Activated CD4-positive, CD25-positive, alpha-beta regulatory T cell treated with anti-CD3 and anti-CD28 coated beads, Interleukin-2, amount 50 U/mL, for 72 hours (primary cell): Measurements from ENCODE around the gene BAAT.
"Not testable (repeated sequence)": the region's sequence is repeated elsewhere in the genome, so short reads cannot be mapped to it uniquely, and the experiment has no call there.

Source experiments
- DNase-seq: peaks from one replicate; pipeline ENCODE4 v3.0.0; 2021

BAAT gene

DNA sequence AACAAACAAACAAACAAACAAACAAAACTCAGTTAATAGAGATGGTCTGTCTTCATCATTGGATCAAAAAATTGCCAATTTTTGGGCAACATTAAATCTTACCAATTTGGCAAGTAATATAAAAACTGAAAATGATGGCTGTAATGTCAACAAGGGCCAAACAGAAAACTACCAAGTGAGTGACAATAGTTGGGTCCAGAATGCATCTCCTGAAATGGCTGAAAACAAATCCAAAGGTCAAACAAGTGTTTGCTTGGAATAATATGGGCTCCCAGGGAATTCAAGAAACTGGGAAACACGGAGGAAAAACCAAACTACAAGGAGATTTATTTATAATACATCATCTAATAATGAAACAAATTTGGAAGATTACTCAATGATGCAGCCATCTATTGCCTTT, 25.1 kb downstream of the BAAT start:
- DNase-seq, result no peak

DNA sequence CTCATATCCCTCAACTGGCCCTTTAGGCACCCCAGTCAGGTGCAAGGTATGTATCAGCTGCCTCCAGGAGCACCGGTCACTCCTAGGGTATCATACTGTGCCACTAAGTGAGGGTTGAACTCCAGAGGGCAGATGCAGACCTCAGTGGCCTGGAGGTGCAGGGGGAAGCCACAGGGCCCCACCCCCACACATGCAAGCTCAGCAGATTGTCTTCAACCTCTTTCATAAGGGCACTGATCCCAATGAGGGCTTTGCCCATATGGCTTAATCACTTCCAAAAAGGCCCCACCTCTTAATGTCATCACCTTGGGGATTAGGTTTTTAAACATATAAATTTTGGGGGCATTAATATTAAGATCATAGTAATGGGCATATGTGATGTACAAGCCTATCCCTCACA, 28.2 kb downstream of the BAAT start:
- DNase-seq, result no peak

DNA sequence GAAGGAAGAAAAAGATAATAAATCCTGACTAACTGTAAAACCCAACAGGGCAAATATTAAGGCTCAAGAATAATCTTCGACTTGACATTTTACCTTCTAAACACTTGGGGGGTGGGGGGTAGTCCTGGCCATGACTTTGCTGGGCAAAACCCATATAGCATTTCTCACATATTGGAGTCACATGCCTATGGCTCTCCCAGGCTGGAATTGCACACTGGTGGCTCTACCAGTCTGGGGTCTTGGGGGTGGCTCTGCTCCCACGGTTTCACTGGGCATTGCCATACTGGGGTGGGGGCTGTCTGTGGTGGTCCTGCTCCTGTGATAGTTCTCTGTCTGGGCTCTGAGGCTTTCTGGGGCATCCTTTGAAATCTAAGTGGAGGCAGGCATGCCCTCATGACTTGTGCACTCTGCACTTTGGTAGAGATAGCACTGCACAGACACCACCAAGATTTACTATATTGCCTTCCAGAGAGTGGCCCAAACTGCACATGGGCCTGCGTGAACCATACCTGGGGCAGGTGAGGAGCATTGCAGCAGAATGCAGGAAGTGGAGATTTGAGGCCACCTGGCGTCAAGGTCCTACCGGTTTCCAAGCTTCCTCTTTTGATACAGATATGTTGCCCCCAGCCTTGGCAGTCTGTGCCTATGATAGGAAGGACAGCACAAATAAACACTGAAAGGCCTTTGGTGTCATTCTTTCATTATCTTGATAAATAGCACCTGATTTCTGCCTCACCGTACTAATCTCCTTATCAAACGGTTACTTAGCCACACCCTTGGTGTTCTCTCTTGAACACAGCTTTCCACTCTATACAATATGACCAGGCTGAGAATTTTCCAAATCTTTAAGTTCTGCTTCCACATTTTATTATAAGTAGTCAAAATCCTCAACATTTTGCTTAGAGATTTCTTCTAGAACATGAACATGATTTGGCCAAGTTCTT, 29.8 kb downstream of the BAAT start:
- no peak for DNase-seq

DNA sequence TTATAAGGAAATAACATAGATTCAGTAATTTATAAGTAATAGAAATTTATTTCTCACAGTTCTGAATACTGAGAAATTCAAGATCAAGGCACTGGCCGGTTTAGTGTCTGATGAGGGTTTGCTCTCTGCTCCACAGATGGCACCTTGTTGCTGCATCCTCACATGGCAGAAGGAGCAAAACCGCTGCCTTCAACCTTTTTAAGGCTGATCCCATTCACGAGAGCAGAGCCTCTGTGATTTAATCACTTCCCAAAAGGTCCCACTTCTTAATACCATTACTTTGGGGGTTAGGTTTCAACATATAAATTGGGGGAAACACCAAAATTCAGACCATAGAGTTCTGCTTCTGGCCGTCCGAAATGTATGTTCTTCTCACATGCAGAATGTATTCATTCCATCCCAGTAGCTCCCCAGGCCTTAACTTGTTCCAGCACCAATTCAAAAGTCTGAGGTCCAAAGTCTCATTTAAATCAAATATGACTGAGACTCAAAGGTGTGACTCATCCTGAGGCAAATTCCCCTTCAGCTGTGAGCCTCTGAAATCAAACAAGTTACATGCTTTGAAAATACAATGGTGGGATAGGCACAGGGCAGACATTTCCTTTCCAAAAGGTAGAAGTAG, 30.6 kb downstream of the BAAT start:
- DNase-seq, result no peak

DNA sequence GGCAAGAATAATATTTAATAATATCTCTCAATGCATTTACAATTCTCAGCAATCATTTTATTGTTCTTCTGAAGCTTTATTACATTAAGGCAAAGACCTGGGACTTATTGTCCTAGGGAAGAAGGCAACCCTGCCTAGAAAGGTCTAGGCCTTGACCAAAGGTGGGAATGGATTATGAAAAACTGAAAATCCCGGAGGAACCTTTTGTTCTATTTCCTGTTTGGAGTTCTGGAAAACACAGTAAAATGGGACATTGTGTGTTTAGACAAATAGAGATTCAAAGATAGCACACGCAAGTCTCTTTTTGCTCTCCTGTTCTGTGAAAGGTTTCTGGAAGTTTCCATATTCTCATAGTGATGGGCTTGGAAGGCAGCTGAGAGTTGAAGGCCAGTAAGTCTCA, 31.1 kb downstream of the BAAT start:
- DNase-seq, result no peak

DNA sequence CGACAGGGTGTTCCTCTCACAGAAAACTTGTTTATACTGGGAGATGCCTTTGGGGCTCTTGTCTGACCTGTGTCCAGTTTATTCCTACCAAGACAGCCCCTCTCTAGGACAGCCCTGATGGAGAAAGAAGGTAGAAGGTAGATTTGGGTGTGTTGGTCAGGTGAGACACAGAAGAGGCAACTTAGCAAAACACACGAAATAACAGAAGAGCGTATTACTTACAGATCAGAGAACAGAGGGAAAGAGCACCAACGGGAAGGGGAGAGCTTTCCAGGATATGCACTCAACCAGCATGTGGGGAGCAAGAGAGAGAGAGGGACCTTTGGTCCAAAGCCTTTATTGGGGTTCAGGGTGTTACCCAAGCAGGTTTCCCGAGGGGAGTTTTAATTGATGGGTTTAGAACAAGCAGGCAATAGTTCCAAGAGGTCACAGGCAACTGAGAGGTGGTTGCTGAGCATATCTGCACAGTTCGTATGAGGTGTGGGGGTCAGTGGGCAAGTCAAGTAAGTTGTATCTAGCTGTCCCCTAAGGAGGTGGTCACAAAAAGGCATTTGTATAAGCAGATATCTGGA, 31.8 kb downstream of the BAAT start:
- no peak for DNase-seq

DNA sequence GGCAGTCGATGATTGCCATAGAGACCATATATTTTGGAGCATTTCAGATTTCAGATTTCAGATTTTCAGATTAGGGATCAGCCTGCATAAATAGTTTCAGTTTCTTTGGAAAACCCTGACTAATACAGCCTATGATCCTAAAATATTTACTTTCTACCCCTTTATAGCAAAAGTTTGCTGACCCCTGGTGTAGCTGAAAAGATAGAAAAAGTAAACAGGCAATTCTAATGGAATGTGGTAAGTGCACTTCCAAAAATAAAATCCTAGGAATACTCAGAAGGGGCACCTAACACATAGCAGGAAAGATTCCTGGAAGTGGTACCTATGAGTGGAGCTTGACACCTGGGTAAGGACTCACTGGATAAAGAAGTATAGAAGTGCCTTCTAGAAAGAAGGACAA, 34.5 kb downstream of the BAAT start:
- no peak for DNase-seq

DNA sequence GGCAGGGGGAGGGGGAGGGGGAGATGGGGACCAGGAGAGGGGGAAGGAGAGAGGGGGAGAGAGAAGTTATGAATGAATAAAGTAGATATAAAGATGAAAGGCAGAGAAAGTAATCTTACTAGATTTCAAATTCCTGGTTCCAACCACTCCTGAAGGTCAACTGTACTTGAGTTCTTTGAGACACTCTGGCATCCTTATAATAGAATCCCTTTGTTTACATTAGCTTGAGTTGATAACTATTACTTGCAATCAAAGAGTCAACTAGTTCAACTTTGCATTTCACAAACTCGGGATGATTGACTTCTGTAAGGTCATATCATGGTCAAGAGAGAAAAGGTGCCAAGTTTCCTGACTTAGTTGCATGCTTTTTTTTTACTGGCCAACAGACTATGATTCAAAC, 42.2 kb downstream of the BAAT start:
- DNase-seq, result no peak

DNA sequence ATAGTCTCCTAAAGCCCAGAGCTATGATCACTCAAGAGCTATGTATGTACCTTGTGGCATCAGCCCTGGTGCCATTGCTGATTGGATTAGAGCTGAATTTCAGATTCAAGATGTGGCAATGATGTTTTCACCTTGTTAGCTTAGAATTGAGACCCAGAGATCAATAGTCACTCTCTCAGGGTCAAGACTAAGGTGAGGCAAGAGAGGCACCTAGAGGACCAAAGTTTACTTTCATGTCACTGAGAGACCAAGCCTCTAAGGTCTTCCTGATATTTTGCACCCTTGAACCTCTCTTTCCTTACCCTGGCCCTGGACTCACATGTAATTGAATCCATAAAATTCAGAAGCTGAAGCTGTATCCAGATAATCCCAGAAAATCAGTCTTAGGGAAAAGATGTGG, 42.8 kb downstream of the BAAT start:
- DNase-seq, result no peak

DNA sequence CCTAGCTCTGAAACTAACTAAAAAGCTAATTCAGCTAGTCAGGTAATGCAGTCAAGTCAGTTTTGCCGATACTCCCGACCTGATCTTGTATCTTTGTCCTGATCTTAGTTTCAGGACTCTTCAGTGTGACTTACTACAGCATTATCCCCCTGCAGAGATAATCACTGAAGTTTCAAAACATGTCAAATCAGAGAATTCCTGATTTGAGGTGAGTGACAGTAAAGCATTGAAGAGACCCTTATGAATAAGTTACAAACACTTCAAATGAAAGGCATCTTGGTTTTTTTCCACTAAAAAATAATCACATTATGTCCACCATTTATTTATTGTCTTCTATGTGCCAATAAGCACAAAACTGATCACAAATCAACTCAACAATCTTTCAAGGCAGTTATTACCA, 47.6 kb downstream of the BAAT start:
- no peak for DNase-seq

DNA sequence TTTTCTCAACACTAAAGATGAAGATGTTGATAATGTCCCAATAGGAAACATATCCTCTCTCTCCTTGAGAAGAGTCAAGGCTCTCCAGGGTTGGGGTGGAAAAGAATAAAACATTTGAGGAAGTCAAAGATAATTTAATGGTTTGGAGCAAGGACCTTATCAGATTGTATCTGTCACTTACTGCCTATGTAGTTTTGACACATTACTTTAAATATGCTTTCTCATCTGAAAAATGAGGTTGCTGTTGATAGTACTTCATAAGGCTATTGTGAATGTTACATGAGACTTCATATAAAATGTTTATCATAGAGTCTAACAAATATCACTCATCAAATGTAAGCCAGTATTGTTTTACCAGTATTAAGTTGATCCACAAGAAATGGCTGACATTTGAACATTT, 48.7 kb downstream of the BAAT start:
- DNase-seq, result no peak

DNA sequence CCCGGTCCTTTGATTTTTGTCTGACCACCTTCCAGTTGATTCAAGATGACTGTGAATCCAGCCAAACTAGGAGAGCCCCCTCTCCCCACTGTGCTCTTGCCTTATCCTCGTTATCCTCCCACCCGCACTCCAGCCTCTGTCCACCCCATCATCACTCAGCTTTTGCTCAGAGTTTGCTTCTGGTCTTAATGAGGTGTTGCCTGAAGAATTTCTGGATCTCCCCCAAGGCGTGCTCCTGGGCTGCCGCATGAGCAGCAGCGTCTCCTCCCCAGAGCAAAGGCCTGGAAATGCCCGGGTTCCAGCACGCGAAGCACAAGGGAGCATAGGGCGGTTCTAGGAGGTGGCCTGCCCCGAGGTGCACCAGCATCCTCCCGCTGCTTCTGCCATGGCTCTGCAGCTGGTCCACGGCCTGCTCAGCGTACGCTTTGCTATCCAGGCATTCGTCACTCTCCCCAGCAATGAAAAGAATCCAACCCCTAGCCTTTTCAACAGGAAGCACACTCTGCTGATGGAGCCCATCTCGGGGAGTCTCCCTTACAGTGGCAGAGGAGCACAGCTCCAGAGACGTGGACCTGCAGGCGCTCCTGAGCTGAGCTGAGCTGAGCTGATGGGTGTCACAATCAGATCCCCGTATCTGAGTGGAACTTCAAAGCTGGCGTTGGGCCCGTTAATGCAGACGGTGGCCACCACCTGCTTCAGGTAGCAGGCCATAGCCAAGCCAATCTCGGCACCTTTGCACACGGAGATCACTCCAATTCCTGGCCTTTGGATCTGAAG, 50.7 kb downstream of the BAAT start:
- DNase-seq, result no peak

DNA sequence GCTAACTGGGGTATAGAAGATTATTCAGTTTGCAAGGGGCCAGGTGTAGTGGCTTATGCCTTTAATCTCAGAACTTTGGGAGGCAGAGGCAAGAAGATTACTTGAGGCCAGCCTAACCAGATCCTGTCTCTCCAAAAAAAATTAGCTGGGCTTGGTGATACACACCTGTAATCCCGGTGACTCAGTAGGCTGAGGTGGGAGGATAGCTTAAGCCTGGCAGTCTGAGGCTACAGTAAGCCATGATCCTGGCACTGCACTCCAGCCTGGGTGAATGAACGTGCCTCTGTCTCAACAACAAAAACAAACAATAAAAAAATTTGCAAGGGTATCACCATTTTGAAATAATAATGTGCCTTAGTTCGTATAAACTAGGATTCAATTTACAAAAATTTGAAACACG, 51.3 kb downstream of the BAAT start:
- DNase-seq, result no peak

DNA sequence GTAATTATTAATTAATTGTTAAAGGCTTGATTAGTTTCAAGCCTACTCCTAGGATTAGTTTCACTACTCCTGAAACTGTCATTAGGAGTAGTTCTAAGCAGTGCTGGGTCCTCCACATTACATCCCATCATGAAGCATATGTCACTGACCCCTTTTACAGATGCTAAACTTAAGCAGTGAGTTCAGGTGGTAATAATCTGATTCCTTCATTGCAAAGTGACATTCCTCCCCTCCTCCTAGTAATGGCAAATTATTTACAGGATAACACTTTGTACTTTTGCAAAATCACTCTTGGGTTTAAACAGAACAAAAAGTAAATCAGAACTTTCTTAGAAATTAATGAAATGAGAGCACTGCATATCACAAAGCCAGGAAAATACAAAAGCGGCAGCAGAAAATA, 52.4 kb downstream of the BAAT start:
- DNase-seq, result no peak

DNA sequence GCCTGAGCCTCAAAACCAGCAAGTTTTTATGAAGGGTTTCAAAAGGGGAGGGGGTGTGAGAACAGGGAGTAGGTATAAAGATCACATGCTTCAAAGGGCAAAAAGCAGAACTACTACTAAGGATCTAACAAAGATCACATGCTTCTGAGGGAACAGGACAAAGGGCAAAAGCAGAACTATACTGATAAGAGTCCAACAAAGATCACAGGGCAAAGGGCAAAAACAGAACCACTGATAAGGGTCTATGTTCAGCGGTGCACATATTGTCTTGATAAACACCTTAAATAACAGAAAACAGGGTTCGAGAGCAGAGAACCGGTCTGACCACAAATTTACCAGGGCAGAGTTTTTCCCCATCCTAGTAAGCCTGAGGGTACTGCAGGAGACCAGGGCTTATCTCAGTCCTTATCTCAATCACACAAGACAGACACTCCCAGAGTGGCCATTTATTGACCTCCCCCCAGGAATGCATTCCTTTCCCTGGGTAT, 57.3 kb downstream of the BAAT start:
- not testable (repeated sequence) for DNase-seq

DNA sequence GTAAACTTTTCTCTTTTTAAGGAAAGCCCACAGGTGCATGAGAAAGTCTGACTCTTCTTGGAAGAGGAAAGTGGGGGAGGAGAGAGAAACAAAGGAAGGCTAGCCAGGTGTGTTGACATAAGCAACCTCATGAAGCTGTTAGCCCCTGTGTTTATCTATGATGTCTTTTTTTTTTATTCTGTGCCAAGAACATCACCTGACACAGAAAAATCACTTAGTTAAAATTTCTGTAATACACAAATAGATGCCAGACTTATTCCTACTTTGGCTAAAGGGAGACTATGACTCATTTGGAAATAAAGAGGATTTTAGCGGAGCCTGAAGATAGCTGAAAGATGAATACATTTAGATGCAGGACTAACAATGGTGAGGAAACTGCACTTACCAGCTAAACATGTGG, 58.3 kb downstream of the BAAT start:
- no peak for DNase-seq

DNA sequence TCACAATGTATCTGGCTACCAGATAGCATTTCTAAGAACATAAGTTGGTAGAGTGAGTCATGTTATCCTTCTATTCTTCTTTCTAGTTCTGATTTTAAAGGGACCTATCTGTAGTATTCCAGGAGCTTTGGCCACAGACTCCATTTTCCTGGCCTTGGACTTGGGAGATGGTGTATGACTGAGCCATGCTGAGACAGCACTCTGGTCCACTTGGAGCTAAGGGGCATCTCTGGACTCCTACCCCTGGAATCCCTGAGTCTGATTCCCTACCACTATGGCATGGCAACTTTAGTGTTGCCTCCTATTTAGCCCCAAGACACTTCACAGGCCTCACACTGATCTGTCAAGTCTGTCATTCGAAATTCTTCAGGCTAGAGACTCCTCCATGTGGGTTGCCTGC, 58.8 kb downstream of the BAAT start:
- no peak for DNase-seq

DNA sequence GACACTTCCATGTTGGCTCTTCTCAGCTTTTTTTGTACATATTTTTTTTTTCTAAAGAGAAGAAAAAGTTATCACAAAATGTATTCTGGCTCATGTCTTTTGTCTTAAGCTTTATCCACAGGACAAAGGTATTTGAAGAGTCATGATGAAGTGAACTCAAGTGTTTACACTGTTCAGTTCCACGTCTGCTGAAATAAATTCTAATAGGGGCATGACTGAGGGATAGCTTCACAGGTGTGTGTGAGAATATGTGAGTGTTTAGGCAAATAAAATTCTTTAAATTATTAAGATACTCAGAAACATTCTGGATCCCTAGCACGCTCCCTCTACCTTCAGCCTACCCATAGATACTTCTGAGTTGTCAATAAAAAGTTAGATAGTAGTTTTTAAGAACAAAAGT, 59.8 kb downstream of the BAAT start:
- DNase-seq, result no peak

DNA sequence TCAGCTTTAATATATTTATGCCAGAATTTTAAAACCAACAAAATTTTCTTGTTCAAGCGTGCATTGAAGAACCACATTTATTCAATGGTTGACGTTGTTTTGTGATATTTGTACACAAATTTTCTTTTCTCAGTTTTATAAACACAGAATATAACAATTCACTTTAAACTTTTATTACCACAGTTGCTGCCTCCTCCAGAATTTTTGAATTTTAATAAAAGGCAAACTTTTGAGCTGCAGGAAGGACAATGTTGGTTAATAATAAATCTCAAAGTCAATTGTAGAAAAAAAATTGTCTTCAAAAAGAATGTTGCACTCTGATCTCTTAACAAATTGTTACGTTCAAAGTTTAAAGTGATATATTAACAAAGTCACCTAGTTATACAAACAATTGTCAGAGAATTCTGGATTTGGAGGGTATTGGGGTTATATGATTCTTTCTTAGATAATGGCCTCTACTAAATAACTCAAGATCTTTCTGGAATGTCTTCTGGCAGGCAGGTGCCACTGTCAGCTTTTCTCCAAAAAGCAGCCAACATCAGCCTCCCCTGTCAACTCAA, 60.5 kb downstream of the BAAT start:
- no peak for DNase-seq

DNA sequence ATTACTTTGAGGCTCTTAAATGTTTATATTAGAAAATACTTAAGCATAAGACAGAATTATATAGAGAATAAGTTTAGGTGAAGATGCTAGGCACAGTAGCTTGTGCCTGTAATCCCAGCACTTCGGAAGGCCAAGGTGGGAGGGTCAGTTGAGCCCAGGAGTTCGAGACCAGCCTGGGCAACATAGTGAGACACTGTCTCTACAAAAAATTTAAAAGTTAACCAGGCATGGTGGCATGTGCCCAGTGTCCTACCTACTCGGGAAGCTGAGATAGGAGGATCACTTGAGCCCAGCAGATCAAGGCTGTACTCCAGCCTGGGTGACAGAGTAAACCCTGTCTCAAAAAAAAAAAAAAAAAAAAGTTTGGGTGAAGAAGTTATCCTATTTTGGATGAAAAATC, 61.7 kb downstream of the BAAT start:
- DNase-seq, result no peak

DNA sequence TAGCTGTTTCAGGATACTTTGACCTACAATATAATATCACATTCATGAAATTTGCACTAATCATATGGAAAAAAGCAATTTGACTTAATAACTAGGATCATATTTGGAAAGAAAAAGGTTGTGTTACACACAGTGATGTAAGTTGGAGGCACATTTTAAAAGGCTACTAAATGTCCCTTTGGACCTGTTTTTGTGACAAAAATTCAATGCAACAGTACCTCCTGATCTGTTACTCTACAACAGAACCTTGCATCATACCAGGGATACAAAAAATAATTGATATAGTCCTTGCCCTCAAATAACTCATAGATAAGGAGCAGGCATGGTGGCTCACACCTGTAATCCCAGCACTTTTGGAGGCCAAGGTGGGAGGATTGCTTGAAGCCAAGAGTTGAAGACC, 67.1 kb downstream of the BAAT start:
- no peak for DNase-seq

DNA sequence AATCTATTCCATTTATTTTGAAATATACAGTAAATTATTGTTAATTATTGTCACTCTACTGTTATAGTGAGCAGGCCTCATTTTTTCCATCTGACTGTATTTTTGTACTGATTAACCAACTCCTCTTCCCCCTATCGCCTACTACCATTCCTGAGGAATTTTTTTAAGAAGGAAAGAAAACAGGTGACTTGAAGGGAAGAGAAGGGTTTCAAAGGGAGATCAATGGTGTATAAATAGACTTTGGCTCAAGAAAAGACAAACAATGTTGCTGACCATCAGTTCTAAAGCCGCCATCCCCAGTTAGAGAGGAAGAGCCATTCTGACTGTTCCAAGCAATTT, 69.7 kb downstream of the BAAT start:
- DNase-seq, result no peak

DNA sequence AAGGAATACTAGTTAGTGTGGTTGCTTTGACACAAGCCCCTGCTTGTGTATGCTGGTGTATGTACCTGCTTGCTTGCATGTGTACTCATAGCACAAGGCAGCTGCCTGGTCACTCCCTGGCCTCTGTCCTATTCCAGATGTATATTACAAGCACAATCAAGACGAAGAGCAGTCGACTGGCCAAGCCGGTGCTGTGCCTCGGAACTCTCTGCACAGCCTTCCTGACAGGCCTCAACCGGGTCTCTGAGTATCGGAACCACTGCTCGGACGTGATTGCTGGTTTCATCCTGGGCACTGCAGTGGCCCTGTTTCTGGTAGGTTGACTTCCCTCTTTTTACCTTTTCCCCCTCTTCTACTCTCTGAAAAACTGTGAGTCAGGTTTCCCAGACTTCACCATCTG, 72.1 kb downstream of the BAAT start:
- no peak for DNase-seq
